Stimulated activated CD8-positive, alpha-beta memory T cell treated with anti-CD3 and anti-CD28 coated beads, Interleukin-15, amount 100 ng/mL, for 4 hours (primary cell): Measurements from ENCODE around the gene OST4.
A peak's percentile ranks its signal among the peaks of the same experiment; 100 is the strongest.
"Not testable (repeated sequence)": the region's sequence is repeated elsewhere in the genome, so short reads cannot be mapped to it uniquely, and the experiment has no call there.

ENCODE experiments used
- DNase-seq, 2 donors: peaks; one replicate each; pipeline ENCODE4 v3.0.0-alpha.2; 2020; ENCODE audit warnings: low read depth in 2 of 2

OST4 gene

GRCh38 chr2:27071277-27071989, at the start of gene OST4:
OST4 (minus strand) TSS chr2:27071654.
- peak; percentile 76 to 83 for DNase-seq

- not testable (repeated sequence) for DNase-seq
Observed at GRCh38 chr2:27119330-27119670, 47.8 kb upstream of the OST4 start.

GRCh38 chr2:27118525-27119329, 47.3 kb upstream of the OST4 start, which contains the start of gene CGREF1:
CGREF1 (minus strand) TSS chr2:27119128; CDS start chr2:27104366, 14,762 bp downstream.
- DNase-seq, result no peak

GRCh38 chr2:27117995-27118524, 46.6 kb upstream of the OST4 start:
- DNase-seq, result no peak

GRCh38 chr2:27115519-27115918, 44.1 kb upstream of the OST4 start:
- DNase-seq, result no peak

- DNase-seq, result not testable (repeated sequence)
Observed at GRCh38 chr2:27111392-27112078, 40.1 kb upstream of the OST4 start.

GRCh38 chr2:27110603-27111352, 39.3 kb upstream of the OST4 start:
- not testable (repeated sequence) for DNase-seq

GRCh38 chr2:27109083-27109482, 37.6 kb upstream of the OST4 start:
- DNase-seq, result no peak

GRCh38 chr2:27108221-27108620, 36.8 kb upstream of the OST4 start:
- no peak for DNase-seq

GRCh38 chr2:27105981-27106380, 34.5 kb upstream of the OST4 start:
- no peak for DNase-seq

- DNase-seq, result no peak
Observed at GRCh38 chr2:27102329-27102728, 30.9 kb upstream of the OST4 start.

- DNase-seq, result no peak
Observed at GRCh38 chr2:27100036-27100435, 28.6 kb upstream of the OST4 start.

GRCh38 chr2:27099334-27099955, 28.0 kb upstream of the OST4 start:
- DNase-seq, result no peak

- DNase-seq, result no peak
Observed at GRCh38 chr2:27097341-27097740, 25.9 kb upstream of the OST4 start.

GRCh38 chr2:27096748-27097297, 25.4 kb upstream of the OST4 start:
- no peak for DNase-seq

GRCh38 chr2:27095745-27096651, 24.5 kb upstream of the OST4 start:
- DNase-seq, result no peak

GRCh38 chr2:27095427-27095744, 23.9 kb upstream of the OST4 start:
- DNase-seq, result no peak

GRCh38 chr2:27094353-27094984, 23.0 kb upstream of the OST4 start:
- DNase-seq, result no peak
